Fibroblast of the aortic adventitia (primary cell): Measurements from ENCODE around the gene ACD. TPM values are rescaled to one million over a fixed set of nuclear protein-coding genes. Genes with fewer than 3 reads are reported as not detected.

ENCODE experiments used
- DNase-seq: peaks from one replicate; pipeline ENCODE4 v3.0.0-alpha.2; 2010; ENCODE audit warnings: low read depth
- H3K4me3 ChIP-seq: 2 replicates; pipeline ENCODE4 v1.5.1; 2011; ENCODE audit warnings: low read depth, mild to moderate bottlenecking, control low read depth, low read length, moderate library complexity
- CTCF ChIP-seq: IDR thresholded peaks from 2 replicates; pipeline ENCODE4 v1.5.1; 2011; ENCODE audit warnings: mild to moderate bottlenecking, low read length, control low read depth, inconsistent platforms; ENCODE audit not compliant: insufficient read depth
- total RNA-seq: library from RNA; depleted of rRNA; stranded (reverse); fragments of >200 nt; gene quantifications from 2 replicates; pipeline ENCODE4 v1.2.3, GENCODE V29; 2012; ENCODE audit warnings: low replicate concordance

The ACD gene
- total RNA-seq, 1 donor = 23.1 TPM

- H3K4me3 ChIP-seq = no peak overlapping the region
- DNase-seq = no peak
- TF ChIP-seq CTCF = no peak
Measured at GRCh38 chr16:67661886-67662652, 2.0 kb upstream of the ACD start.

- no peak for TF ChIP-seq CTCF
- peak; percentile 31 for DNase-seq
- peak overlapping the region; percentile 56 for H3K4me3 ChIP-seq
Measured at GRCh38 chr16:67661101-67661761, 1.2 kb upstream of the ACD start.

- TF ChIP-seq CTCF = no peak
- H3K4me3 ChIP-seq = peak within 1 kb of the TSS; percentile 89
- peak; percentile 93 for DNase-seq
Measured at GRCh38 chr16:67660564-67661028, 536 bp upstream of the ACD start, which contains the start of gene PARD6A. Gene PARD6A (plus strand): TSS chr16:67660960. CDS start chr16:67661039, 79 bp downstream.

- peak overlapping the region; percentile 89 for H3K4me3 ChIP-seq
- TF ChIP-seq CTCF = no peak
- DNase-seq = no peak
Measured at GRCh38 chr16:67658849-67659674, 998 bp downstream of the ACD start.

GRCh38 chr16:67657751-67658518 is 2.1 kb downstream of the ACD start:
- no peak for TF ChIP-seq CTCF
- H3K4me3 ChIP-seq = no peak overlapping the region
- no peak for DNase-seq
